ENCODE data around the gene SEC16A.

Gene SEC16A

GRCh38 chr9:136486823-136487620 lies 4.2 kb upstream of the SEC16A start:
- DNase-seq (ENCODE audit: low read depth in 2 of 3, low spot score in 1 of 3) = no peak

GRCh38 chr9:136486131-136486530 lies 3.3 kb upstream of the SEC16A start:
- DNase-seq (ENCODE audit: low read depth in 2 of 3, low spot score in 1 of 3) = no peak

- peak; percentile 69 to 77 (median 75) for DNase-seq (ENCODE audit: low read depth in 2 of 3, low spot score in 1 of 3)
Observed at GRCh38 chr9:136485049-136486045, 2.5 kb upstream of the SEC16A start.

GRCh38 chr9:136484153-136485048 lies 1.6 kb upstream of the SEC16A start:
- no peak for DNase-seq (ENCODE audit: low read depth in 2 of 3, low spot score in 1 of 3)

- DNase-seq (ENCODE audit: low read depth in 2 of 3, low spot score in 1 of 3) = peak; percentile 90 to 93 (median 90)
Observed at GRCh38 chr9:136483589-136484152, 831 bp upstream of the SEC16A start.

DNA sequence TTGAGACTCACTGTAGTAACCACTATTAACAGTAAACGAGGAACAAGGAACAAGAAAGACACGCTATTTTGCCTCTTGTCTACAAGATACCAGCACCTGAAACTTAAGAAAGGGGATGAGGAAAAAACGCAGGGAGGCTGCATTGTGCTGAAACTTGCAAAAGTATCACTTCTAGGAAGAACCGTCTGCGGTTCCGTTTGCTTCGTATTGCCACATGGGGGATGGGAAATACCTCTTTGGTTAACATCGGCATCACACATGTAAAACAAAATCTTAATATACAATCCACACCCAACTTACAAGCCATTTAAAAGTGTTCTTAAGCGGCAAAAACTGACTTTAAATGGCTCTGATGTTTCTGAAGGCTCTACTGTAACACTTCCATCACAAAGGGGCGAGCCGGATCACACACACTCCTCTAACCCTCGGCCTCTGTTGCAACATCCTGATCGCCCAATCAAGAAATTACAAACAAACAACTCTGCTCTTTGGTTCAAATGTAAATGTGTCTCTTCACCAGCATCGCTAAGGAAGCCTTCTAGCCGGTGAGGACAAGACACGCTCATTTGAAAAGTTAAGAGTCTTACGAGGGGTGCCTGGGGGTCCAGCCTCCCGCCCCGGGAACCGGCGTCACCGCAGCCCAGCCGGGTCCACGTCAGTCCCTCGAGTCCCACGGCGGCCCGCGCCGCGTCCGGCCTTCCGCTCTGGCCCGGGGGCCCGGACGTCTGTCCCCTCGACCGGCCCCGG lies 621 bp downstream of the SEC16A start:
- peak in 2 of 3 donors; percentile 13 to 26 for DNase-seq (ENCODE audit: low read depth in 2 of 3, low spot score in 1 of 3)

- DNase-seq (ENCODE audit: low read depth in 2 of 3, low spot score in 1 of 3) = no peak
Observed at GRCh38 chr9:136481558-136481957, 1.3 kb downstream of the SEC16A start.

- no peak for DNase-seq (ENCODE audit: low read depth in 2 of 3, low spot score in 1 of 3)
Observed at GRCh38 chr9:136476369-136477150, 6.3 kb downstream of the SEC16A start.

DNA sequence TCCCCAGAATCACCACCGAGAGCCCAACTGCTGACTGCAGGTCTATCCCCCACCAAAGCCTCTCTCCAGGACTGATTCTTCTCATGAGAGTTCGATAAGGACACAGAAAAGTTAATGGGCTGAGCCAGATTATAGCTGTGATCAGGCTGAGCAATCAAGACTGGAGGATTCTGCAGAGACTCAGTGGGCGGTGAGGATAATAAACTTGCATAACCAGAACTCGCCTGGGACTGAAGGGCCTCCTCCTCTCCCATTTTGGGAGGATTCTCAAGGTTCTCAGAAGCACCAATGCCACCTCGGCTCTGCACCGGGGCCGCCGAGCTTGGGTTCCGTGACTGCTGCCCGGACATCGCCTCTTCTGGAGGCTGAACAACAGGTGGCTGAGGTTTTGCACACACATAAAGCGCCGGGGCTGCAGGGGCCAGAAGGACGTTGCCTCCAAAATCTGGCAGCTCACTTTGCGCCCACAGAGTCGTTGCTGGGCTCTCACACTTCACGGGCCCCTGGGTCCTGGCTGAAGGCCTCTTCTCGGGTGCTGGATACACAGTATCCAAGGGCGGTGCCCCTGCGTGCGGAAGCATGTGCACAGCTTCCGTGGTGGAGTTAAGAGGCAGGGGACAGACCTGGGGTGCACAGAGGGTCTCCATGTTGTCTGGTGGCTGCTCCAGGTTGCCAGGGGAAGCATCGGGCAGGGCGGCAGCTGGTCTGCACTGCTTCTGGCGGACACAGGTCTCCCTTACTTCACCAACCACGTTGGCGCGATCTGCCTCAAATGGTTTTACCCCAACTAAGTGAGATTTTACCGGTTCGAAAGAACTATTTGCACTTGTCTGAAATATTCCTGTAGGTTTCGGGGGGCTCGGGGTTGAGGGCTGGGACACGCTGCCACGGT lies 7.6 kb downstream of the SEC16A start:
- DNase-seq (ENCODE audit: low read depth in 2 of 3, low spot score in 1 of 3) = no peak

DNA sequence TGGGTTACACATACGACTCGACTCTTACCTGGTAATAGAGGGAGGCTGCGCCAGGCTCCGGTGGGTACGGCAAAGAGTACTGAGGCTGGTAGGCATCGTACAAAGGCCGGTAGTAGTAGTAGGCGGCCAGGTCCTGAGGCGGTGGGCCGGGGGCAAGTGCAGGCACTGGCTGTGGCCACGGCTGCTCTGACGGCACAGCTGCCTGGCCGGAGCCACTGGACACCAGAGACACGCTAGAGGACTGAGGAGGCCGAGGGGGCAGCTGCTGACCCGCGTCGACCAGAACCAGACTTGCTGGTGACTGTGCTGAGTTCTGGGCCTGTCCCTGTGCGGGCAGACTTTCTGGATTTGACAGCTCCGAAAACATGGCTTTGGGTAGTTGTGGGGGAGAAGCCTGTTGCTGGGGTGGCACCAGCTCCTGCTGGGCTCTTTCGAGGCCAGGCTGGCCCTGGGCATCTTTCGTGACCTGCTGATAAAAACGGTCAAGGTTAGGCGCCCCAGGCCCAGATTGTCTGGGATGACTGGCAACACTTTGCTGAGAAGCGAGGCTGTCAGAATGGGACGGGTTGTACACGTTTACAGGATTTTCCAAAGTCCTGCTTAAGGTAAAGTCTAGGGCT lies 8.7 kb downstream of the SEC16A start:
- DNase-seq (ENCODE audit: low read depth in 2 of 3, low spot score in 1 of 3) = no peak

DNA sequence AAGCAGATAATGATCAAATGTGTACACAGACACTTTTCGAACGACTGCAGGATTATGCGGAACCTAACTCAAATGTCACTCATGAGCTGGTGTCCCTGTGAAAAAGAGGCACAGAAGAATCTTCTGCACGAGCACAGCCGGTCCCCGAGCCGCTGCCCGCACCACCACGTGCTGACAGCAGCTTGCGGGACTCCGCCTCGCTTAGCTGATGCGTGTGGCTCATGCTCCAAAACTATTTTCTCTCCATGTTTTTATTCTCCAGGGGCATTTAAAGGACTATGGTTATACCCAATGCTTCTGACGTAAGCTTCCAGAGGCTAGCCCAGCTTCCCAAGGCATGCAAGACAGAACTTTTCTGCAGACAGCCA lies 9.5 kb downstream of the SEC16A start:
- no peak for DNase-seq (ENCODE audit: low read depth in 2 of 3, low spot score in 1 of 3)

DNA sequence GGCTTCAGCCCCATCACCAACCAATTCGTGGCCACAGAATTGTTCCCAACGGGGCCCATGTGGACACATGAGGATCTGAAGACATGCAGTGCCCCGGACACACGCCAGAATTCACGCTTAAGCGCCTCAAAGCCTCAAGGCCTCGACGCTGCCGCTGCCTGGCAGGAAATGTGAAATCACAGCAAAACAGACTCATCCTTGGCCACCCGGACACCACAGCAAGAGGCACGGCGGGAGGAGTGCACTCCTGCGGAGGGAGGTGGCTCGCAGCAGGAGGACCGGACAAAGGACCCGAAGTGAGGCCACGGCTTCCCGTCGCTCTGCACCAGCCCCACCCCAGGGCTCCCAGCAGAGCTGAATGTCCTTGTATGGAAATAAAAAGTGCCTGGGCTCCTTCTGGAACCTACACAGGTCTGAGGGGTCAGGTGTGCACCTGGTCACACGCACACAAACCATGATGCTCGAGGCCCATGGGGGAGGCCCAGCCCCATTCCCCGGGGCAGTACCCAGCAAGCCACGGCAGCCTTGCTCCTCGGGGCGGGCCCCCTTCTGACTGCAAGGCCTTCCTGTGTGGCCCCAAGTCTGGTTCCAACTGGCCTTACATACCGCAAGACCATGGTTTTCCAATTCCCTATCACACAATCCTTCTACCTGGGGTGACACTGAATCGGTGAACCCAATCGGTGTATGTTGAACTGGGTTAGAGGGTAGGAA lies 10.0 kb downstream of the SEC16A start:
- DNase-seq (ENCODE audit: low read depth in 2 of 3, low spot score in 1 of 3) = no peak

GRCh38 chr9:136471802-136472487 lies 10.9 kb downstream of the SEC16A start:
- DNase-seq (ENCODE audit: low read depth in 2 of 3, low spot score in 1 of 3) = no peak

DNA sequence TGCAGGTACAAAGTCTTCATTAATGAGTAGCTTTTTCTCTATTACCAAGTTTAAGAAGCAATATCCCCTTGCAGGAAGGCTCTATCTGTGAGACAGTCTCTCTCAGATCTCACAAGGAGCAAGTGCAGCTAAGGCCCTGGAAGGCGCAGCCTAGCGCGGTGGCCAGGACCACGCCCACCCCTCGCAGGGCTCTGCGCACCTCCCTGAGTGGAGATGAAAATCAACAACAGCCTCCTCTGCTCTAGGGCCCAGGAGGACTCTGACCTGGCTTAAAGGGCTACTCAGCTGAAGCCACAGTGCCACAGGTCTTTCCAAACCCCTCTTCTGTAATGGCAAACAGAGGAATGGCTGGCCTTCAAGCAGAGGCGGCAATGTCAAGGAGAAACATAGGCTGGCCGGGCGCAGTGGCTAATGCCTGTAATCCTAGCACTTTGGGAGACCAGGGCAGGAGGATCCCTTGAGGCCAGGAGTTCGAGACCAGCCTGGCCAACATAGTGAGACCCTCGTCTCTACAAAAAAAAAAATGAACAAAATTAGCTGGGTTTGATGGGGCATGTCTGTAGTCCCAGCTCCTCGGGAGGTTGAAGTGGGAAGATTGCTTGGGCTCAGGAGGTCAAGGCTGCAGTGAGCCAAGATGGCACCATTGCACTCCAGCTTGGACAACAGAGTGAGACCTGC lies 11.9 kb downstream of the SEC16A start:
- DNase-seq (ENCODE audit: low read depth in 2 of 3, low spot score in 1 of 3) = no peak

- no peak for DNase-seq (ENCODE audit: low read depth in 2 of 3, low spot score in 1 of 3)
Observed at GRCh38 chr9:136470356-136470755, 12.5 kb downstream of the SEC16A start.

- no peak for DNase-seq (ENCODE audit: low read depth in 2 of 3, low spot score in 1 of 3)
Observed at GRCh38 chr9:136467766-136468165, 15.1 kb downstream of the SEC16A start.

All from stimulated activated CD4-positive, alpha-beta T cell treated with anti-CD3 and anti-CD28 coated beads, Interleukin-12 subunit alpha, Interleukin-12 subunit beta, amount 100 ng/mL, for 48 hours (primary cell).